GM18508 (cell line): ENCODE data around the gene KISS1R.

ENCODE experiments used
- ATAC-seq: cut with Tn5 transposase; IDR thresholded peaks from one replicate; pipeline ENCODE4 v1.9.1; 2021; ENCODE audit warnings: moderate number of reproducible peaks; ENCODE audit not compliant: insufficient read depth, unreplicated experiment

Gene KISS1R

GRCh38 chr19:919199-920050 lies 2.3 kb downstream of the KISS1R start:
- no peak for ATAC-seq

- no peak for ATAC-seq
These were observed 3.1 kb downstream of the KISS1R start for GRCh38 chr19:920051-920864.

GRCh38 chr19:924553-925086 lies 7.5 kb downstream of the KISS1R start:
- no peak for ATAC-seq

GRCh38 chr19:925087-925525 lies 8.0 kb downstream of the KISS1R start:
- ATAC-seq, result peak; percentile 32

- peak; percentile 12 for ATAC-seq
These were observed 8.6 kb downstream of the KISS1R start, which contains the start of gene ARID3A for GRCh38 chr19:925526-926322. Gene ARID3A, plus strand, starts transcription at chr19:926035. Its CDS starts 3,494 bp downstream, at chr19:929529.

- no peak for ATAC-seq
These were observed 9.1 kb downstream of the KISS1R start for GRCh38 chr19:926323-926588.

GRCh38 chr19:926589-927350 lies 9.6 kb downstream of the KISS1R start:
- no peak for ATAC-seq

- ATAC-seq, result no peak
These were observed 10.2 kb downstream of the KISS1R start for GRCh38 chr19:927351-927779.

GRCh38 chr19:927780-928401 lies 10.8 kb downstream of the KISS1R start:
- no peak for ATAC-seq

GRCh38 chr19:928471-929202 lies 11.5 kb downstream of the KISS1R start:
- no peak for ATAC-seq

GRCh38 chr19:929203-929890 lies 12.2 kb downstream of the KISS1R start:
- no peak for ATAC-seq

GRCh38 chr19:929891-930258 lies 12.7 kb downstream of the KISS1R start:
- no peak for ATAC-seq

GRCh38 chr19:931860-932647 lies 14.9 kb downstream of the KISS1R start:
- no peak for ATAC-seq

- ATAC-seq, result no peak
These were observed 15.8 kb downstream of the KISS1R start for GRCh38 chr19:932648-933552.

- no peak for ATAC-seq
These were observed 16.4 kb downstream of the KISS1R start for GRCh38 chr19:933553-933882.

GRCh38 chr19:934197-934840 lies 17.2 kb downstream of the KISS1R start:
- no peak for ATAC-seq
